H9 (cell line): ENCODE measurements around the gene SLC29A2. TPM values are rescaled to one million over a fixed set of nuclear protein-coding genes. Genes with fewer than 3 reads are reported as not detected.

Source experiments
- DNase-seq: peaks from one replicate; pipeline ENCODE4 v3.0.0-alpha.2; 2017
- H2AFZ ChIP-seq: one replicate; pipeline ENCODE4 v1.6.1; 2013; ENCODE audit warnings: mild to moderate bottlenecking, low read length, control low read depth, moderate library complexity
- H2AK5ac ChIP-seq: 2 replicates; pipeline ENCODE4 v1.6.1; 2013; ENCODE audit warnings: low read length, control low read depth, mixed read lengths; ENCODE audit not compliant: insufficient read length
- H2BK120ac ChIP-seq: one replicate; pipeline ENCODE4 v1.6.1; 2013; ENCODE audit warnings: low read depth, mild to moderate bottlenecking, low read length, control low read depth, inconsistent platforms; ENCODE audit not compliant: poor library complexity, severe bottlenecking
- H2BK12ac ChIP-seq: 2 replicates; pipeline ENCODE4 v1.6.1; 2013; ENCODE audit warnings: low read length, control low read depth, mixed read lengths, low read depth; ENCODE audit not compliant: insufficient read length
- H2BK15ac ChIP-seq: 2 replicates; pipeline ENCODE4 v1.6.1; 2013; ENCODE audit warnings: low read depth, low read length, control low read depth
- H2BK20ac ChIP-seq: one replicate; pipeline ENCODE4 v1.6.1; 2013; ENCODE audit warnings: low read depth, mild to moderate bottlenecking, low read length, control low read depth, inconsistent platforms; ENCODE audit not compliant: poor library complexity, severe bottlenecking
- H2BK5ac ChIP-seq: 2 replicates; pipeline ENCODE4 v1.6.1; 2013; ENCODE audit warnings: low read length, control low read depth, mixed read lengths; ENCODE audit not compliant: insufficient read length
- H3K14ac ChIP-seq: 2 replicates; pipeline ENCODE4 v1.6.1; 2013; ENCODE audit warnings: low read length, control low read depth; ENCODE audit not compliant: insufficient read depth
- H3K18ac ChIP-seq: 2 replicates; pipeline ENCODE4 v1.6.1; 2013; ENCODE audit warnings: low read depth, mild to moderate bottlenecking, mixed read lengths, low read length, control low read depth; ENCODE audit not compliant: insufficient read length
- H3K23ac ChIP-seq: 2 replicates; pipeline ENCODE4 v1.6.1; 2013; ENCODE audit warnings: low read length, control low read depth, mixed read lengths, low read depth; ENCODE audit not compliant: insufficient read length
- H3K23me2 ChIP-seq: 2 replicates; pipeline ENCODE4 v1.6.1; 2013; ENCODE audit warnings: low read depth, mild to moderate bottlenecking, mixed read lengths, low read length, control low read depth; ENCODE audit not compliant: insufficient read length, poor library complexity, severe bottlenecking
- H3K27ac ChIP-seq: 2 replicates; pipeline ENCODE4 v1.5.1; 2013; ENCODE audit warnings: low read length, control low read depth, mixed read lengths, low read depth; ENCODE audit not compliant: insufficient read length
- H3K27me3 ChIP-seq: 2 replicates; pipeline ENCODE4 v1.6.1; 2013; ENCODE audit warnings: low read length, control low read depth, inconsistent platforms; ENCODE audit not compliant: insufficient read depth
- H3K4ac ChIP-seq: 2 replicates; pipeline ENCODE4 v1.6.1; 2013; ENCODE audit warnings: low read depth, mild to moderate bottlenecking, control low read depth, inconsistent platforms, low read length, moderate library complexity
- H3K4me1 ChIP-seq: 2 replicates; pipeline ENCODE4 v1.6.1; 2013; ENCODE audit warnings: low read length, control low read depth, inconsistent platforms; ENCODE audit not compliant: insufficient read depth
- H3K4me2 ChIP-seq: 2 replicates; pipeline ENCODE4 v1.6.1; 2013; ENCODE audit warnings: low read length, control low read depth, mixed read lengths; ENCODE audit not compliant: insufficient read length, insufficient read depth
- H3K56ac ChIP-seq: 2 replicates; pipeline ENCODE4 v1.6.1; 2013; ENCODE audit warnings: low read depth, mild to moderate bottlenecking, mixed read lengths, low read length, control low read depth; ENCODE audit not compliant: insufficient read length
- H3K79me1 ChIP-seq: 2 replicates; pipeline ENCODE4 v1.6.1; 2013; ENCODE audit warnings: low read depth, mild to moderate bottlenecking, moderate library complexity, low read length, control low read depth, inconsistent platforms; ENCODE audit not compliant: insufficient read depth, poor library complexity, severe bottlenecking
- H3K79me2 ChIP-seq: 2 replicates; pipeline ENCODE4 v1.6.1; 2013; ENCODE audit warnings: low read length, control low read depth, inconsistent platforms; ENCODE audit not compliant: insufficient read depth
- H3K9ac ChIP-seq: 2 replicates; pipeline ENCODE4 v1.6.1; 2013; ENCODE audit warnings: low read length, control low read depth, mixed read lengths; ENCODE audit not compliant: insufficient read length; ENCODE audit errors: extremely low read depth
- H3K9me3 ChIP-seq: one replicate; pipeline ENCODE4 v1.6.1; 2013; ENCODE audit warnings: low read depth, low read length, inconsistent platforms; ENCODE audit not compliant: control insufficient read depth
- H3T11ph ChIP-seq: one replicate; pipeline ENCODE4 v1.6.1; 2013; ENCODE audit warnings: mild to moderate bottlenecking, low read length, control low read depth, inconsistent platforms
- H4K20me1 ChIP-seq: one replicate; pipeline ENCODE4 v1.6.1; 2013; ENCODE audit not compliant: control insufficient read depth, insufficient read length, insufficient read depth
- H4K5ac ChIP-seq: 2 replicates; pipeline ENCODE4 v1.6.1; 2013; ENCODE audit warnings: low read depth, mild to moderate bottlenecking, mixed read lengths, low read length, control low read depth; ENCODE audit not compliant: insufficient read length
- H4K8ac ChIP-seq: replicated peaks from 2 replicates; pipeline ENCODE4 v1.6.1; 2013; ENCODE audit warnings: low read length, control low read depth, mixed read lengths, low read depth; ENCODE audit not compliant: insufficient read length
- H4K91ac ChIP-seq: 2 replicates; pipeline ENCODE4 v1.6.1; 2013; ENCODE audit warnings: low read depth, mild to moderate bottlenecking, moderate library complexity, mixed read lengths, low read length, control low read depth; ENCODE audit not compliant: insufficient read length
- H3K27ac Mint-ChIP-seq, 3 experiments: 2 replicates in 2 of 3; 3 replicates in 1 of 3; pipeline ENCODE4 v1.8.0; 2020 to 2021; ENCODE audit warnings: mixed read lengths in 3 of 3, mild to moderate bottlenecking in 1 of 3, moderate library complexity in 1 of 3
- H3K27me3 Mint-ChIP-seq: 2 replicates; pipeline ENCODE4 v1.8.0; 2021; ENCODE audit warnings: low read depth, mild to moderate bottlenecking, moderate library complexity, mixed read lengths
- H3K36me3 Mint-ChIP-seq, 3 experiments: 2 replicates in 2 of 3; 3 replicates in 1 of 3; pipeline ENCODE4 v1.8.0; 2020 to 2021; ENCODE audit warnings: low read depth in 3 of 3, mixed read lengths in 3 of 3; ENCODE audit not compliant: insufficient read depth in 1 of 3
- H3K4me1 Mint-ChIP-seq, 2 experiments: 2 replicates each; pipeline ENCODE4 v1.8.0; 2020; ENCODE audit warnings: mixed read lengths in 2 of 2
- H3K4me3 Mint-ChIP-seq, 2 experiments: 2 replicates in 1 of 2; 3 replicates in 1 of 2; pipeline ENCODE4 v1.8.0; 2020 to 2021; ENCODE audit warnings: mild to moderate bottlenecking in 2 of 2, mixed read lengths in 2 of 2, moderate library complexity in 1 of 2
- H3K9me3 Mint-ChIP-seq, 2 experiments: 2 replicates in 1 of 2; 3 replicates in 1 of 2; pipeline ENCODE4 v1.8.0; 2020; ENCODE audit warnings: mild to moderate bottlenecking in 2 of 2, mixed read lengths in 2 of 2, moderate library complexity in 1 of 2
- WGBS: extraction: QIAGEN DNeasy Blood & Tissue Kit; methylation state at CpG from one replicate; pipeline ENCODE4 v1.1.7; 2013; ENCODE audit warnings: missing lambda C conversion rate, low lambda C conversion rate, mixed read lengths; ENCODE audit not compliant: insufficient read length; ENCODE audit errors: extremely low coverage; 5-methylcytosine and 5-hydroxymethylcytosine counted together
- total RNA-seq: library from RNA; stranded (reverse); gene quantifications from 2 replicates; pipeline ENCODE4 v1.2.1, GENCODE V29; 2021
- TF ChIP-seq, protein P1 (sequence below): fragments of 200-600 bp; sonication (generic); conservative IDR thresholded peaks from 3 replicates; pipeline ENCODE4 v1.8.0; 2021; ENCODE audit warnings: antibody characterized with exemption, mild to moderate bottlenecking

Gene SLC29A2
- total RNA-seq, 1 experiment from 2014 or later = 29.8 TPM

DNA sequence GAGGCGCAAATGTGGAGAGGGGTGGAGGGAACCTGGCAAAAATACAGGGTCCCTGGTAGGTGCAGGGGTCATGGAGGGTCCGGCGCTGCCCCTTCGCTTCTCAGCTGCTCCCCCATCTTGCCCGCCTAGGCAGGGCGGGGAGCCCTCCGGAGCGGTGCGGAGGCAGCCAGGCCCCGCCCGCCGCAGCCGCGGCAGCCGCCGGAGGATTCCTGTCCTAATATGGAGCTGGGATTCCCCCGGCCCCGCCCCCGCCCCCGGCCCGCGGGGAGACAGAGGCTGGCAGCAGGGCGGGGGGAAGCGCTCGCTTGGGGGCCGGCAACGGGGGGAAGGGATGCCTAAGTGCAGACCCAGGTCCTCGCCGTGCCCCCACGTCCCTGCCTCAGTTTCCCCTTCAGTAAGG is 48.3 kb upstream of the SLC29A2 start:
- H3K56ac ChIP-seq = no peak overlapping the region
- Mint-ChIP-seq H3K9me3 (no peaks in the 10 kb centered on the region; a peak in 1 of 5 replicates), H3K27ac (no peak overlapping the region), H3K4me1 (peaks cover 49 to 50% of the 10 kb centered on the region in 2 experiments), H3K36me3 (peaks cover 4 to 7% (median 6%) of the 10 kb centered on the region in 3 experiments; a peak in 5 of 7 replicates), H3K27me3 (peaks cover 36% of the 10 kb centered on the region), H3K4me3 (peak overlapping the region; percentile 60 to 79)
- no peak overlapping the region for H3K14ac ChIP-seq
- peak; percentile 76 for DNase-seq
- H4K91ac ChIP-seq = no peak overlapping the region
- H3K27ac ChIP-seq = no peak overlapping the region
- TF ChIP-seq, protein P1, sequence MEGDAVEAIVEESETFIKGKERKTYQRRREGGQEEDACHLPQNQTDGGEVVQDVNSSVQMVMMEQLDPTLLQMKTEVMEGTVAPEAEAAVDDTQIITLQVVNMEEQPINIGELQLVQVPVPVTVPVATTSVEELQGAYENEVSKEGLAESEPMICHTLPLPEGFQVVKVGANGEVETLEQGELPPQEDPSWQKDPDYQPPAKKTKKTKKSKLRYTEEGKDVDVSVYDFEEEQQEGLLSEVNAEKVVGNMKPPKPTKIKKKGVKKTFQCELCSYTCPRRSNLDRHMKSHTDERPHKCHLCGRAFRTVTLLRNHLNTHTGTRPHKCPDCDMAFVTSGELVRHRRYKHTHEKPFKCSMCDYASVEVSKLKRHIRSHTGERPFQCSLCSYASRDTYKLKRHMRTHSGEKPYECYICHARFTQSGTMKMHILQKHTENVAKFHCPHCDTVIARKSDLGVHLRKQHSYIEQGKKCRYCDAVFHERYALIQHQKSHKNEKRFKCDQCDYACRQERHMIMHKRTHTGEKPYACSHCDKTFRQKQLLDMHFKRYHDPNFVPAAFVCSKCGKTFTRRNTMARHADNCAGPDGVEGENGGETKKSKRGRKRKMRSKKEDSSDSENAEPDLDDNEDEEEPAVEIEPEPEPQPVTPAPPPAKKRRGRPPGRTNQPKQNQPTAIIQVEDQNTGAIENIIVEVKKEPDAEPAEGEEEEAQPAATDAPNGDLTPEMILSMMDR = no peak
- no peak overlapping the region for H3K4ac ChIP-seq
- no peaks in the 10 kb centered on the region for H3K9me3 ChIP-seq
- H3T11ph ChIP-seq = no peak overlapping the region
- no peak overlapping the region for H4K5ac ChIP-seq
- no peak overlapping the region for H2BK5ac ChIP-seq
- no peak overlapping the region for H2AK5ac ChIP-seq
- H4K8ac ChIP-seq = no peak overlapping the region
- H3K4me2 ChIP-seq = peak overlapping the region; percentile 86
- no peaks in the 10 kb centered on the region for H4K20me1 ChIP-seq
- no peak overlapping the region for H2BK120ac ChIP-seq
- H2BK15ac ChIP-seq = no peak overlapping the region
- H2AFZ ChIP-seq = no peak overlapping the region
- H3K18ac ChIP-seq = peak overlapping the region; percentile 55
- no peaks in the 10 kb centered on the region for H3K79me2 ChIP-seq
- no CpG with 5 or more reads among the region's 30 CpGs for WGBS
- no peak overlapping the region for H3K23ac ChIP-seq
- peaks cover 10% of the 10 kb centered on the region for H3K4me1 ChIP-seq
- H2BK12ac ChIP-seq = no peak overlapping the region
- H3K27me3 ChIP-seq = peaks cover 19% of the 10 kb centered on the region; the same call in 1 of the 2 replicates
- no peak overlapping the region for H3K9ac ChIP-seq
- no peaks in the 10 kb centered on the region for H3K79me1 ChIP-seq
- H2BK20ac ChIP-seq = no peak overlapping the region
- peaks cover 18% of the 10 kb centered on the region for H3K23me2 ChIP-seq
